Liver (tissue), 2 donors: Measurements from ENCODE around the gene COX6B1.

Experiments used
- CTCF ChIP-seq: fragments of 150-350 bp; IDR thresholded peaks from 2 replicates; pipeline ENCODE4 v1.5.1; 2017; ENCODE audit warnings: improper control_type of control experiment, low read depth, low read length; ENCODE audit not compliant: missing input control
- MAX ChIP-seq: IDR thresholded peaks from 2 replicates; pipeline ENCODE4 v1.6.1; 2016; ENCODE audit warnings: antibody characterized with exemption
- YY1 ChIP-seq: IDR thresholded peaks from 2 replicates; pipeline ENCODE4 v1.6.1; 2016; ENCODE audit warnings: antibody characterized with exemption, mild to moderate bottlenecking
- donor health status: healthy.

- TF ChIP-seq CTCF (no peak), YY1 (no peak), MAX (no peak)
These were observed 25.1 kb downstream of the COX6B1 start for GRCh38 chr19:35673121-35673804.
